ENCODE measurements around the gene TM9SF1.

The TM9SF1 gene

DNA sequence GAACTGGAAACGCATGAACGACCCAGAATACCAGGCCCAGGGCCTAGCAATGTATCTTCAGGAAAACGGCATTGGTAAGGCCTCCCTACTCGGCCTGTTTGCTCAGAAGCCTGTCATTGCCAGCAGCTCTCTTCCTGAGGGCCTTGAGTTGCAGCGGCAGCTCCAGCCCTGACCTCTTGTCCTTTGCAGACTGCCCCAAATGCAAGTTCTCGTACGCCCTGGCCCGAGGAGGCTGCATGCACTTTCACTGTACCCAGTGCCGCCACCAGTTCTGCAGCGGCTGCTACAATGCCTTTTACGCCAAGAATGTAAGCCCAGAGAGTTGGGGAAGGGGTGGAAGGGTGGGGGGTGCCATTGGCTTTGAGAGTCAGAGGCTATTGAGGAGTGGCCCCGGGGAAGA, 37.9 kb downstream of the TM9SF1 start:
- Histone ChIP-seq H3K27ac (ENCODE audit: low read length) (no peak overlapping the region), H2AFZ (ENCODE audit: low read length) (no peak overlapping the region), H3K9me3 (replicated peaks; ENCODE audit: insufficient read depth, low read length) (no peaks in the 10 kb centered on the region), H3K79me2 (ENCODE audit: low read length) (peaks cover 12% of the 10 kb centered on the region), H3K4me1 (ENCODE audit: low read length) (no peaks in the 10 kb centered on the region), H3K4me2 (ENCODE audit: low read depth, low read length) (no peak overlapping the region), H3K36me3 (replicated peaks; ENCODE audit: insufficient read depth, low read length) (no peaks in the 10 kb centered on the region), H3K27me3 (replicated peaks; ENCODE audit: insufficient read depth, low read length) (no peaks in the 10 kb centered on the region), H3F3A (ENCODE audit: insufficient read depth, low read length) (no peaks in the 10 kb centered on the region), H3K4me3 (ENCODE audit: low read length) (no peak overlapping the region), H4K20me1 (ENCODE audit: insufficient read depth, low read length) (no peaks in the 10 kb centered on the region), H3K9me2 (replicated peaks; ENCODE audit: insufficient read depth, low read length) (no peaks in the 10 kb centered on the region), H3K9ac (ENCODE audit: low read length) (no peak overlapping the region)
- no peak for TF ChIP-seq EZH2phosphoT487 (IDR thresholded peaks at IDR 0.05; ENCODE audit: low read length)
- TF ChIP-seq CTCF (IDR thresholded peaks at IDR 0.05; ENCODE audit: low read length): no peak
- no peak for TF ChIP-seq EZH2 (optimal IDR thresholded peaks at IDR 0.05; ENCODE audit: low read depth, low read length)
- DNase-seq: no peak

GRCh38 chr14:24156840-24157239, 38.4 kb downstream of the TM9SF1 start:
- H3K4me3 ChIP-seq (ENCODE audit: low read length): no peak overlapping the region
- no peaks in the 10 kb centered on the region for H3K9me3 ChIP-seq (replicated peaks; ENCODE audit: insufficient read depth, low read length)
- TF ChIP-seq CTCF (IDR thresholded peaks at IDR 0.05; ENCODE audit: low read length) (no peak), EZH2phosphoT487 (IDR thresholded peaks at IDR 0.05; ENCODE audit: low read length) (no peak), EZH2 (optimal IDR thresholded peaks at IDR 0.05; ENCODE audit: low read depth, low read length) (no peak)
- no peaks in the 10 kb centered on the region for H3K36me3 ChIP-seq (replicated peaks; ENCODE audit: insufficient read depth, low read length)
- H3K27me3 ChIP-seq (replicated peaks; ENCODE audit: insufficient read depth, low read length): no peaks in the 10 kb centered on the region
- H3K4me1 ChIP-seq (ENCODE audit: low read length): no peaks in the 10 kb centered on the region
- no peak overlapping the region for H2AFZ ChIP-seq (ENCODE audit: low read length)
- no peak for DNase-seq
- H3K9me2 ChIP-seq (replicated peaks; ENCODE audit: insufficient read depth, low read length): no peaks in the 10 kb centered on the region
- H3K4me2 ChIP-seq (ENCODE audit: low read depth, low read length): no peak overlapping the region
- H3K9ac ChIP-seq (ENCODE audit: low read length): no peak overlapping the region
- no peaks in the 10 kb centered on the region for H4K20me1 ChIP-seq (ENCODE audit: insufficient read depth, low read length)
- peaks cover 7% of the 10 kb centered on the region for H3K79me2 ChIP-seq (ENCODE audit: low read length)
- H3F3A ChIP-seq (ENCODE audit: insufficient read depth, low read length): no peaks in the 10 kb centered on the region
- H3K27ac ChIP-seq (ENCODE audit: low read length): no peak overlapping the region

GRCh38 chr14:24155100-24155499, 40.1 kb downstream of the TM9SF1 start:
- Histone ChIP-seq H4K20me1 (ENCODE audit: insufficient read depth, low read length) (no peaks in the 10 kb centered on the region), H3K4me3 (ENCODE audit: low read length) (no peak overlapping the region), H3K79me2 (ENCODE audit: low read length) (no peaks in the 10 kb centered on the region), H3K9me3 (replicated peaks; ENCODE audit: insufficient read depth, low read length) (no peaks in the 10 kb centered on the region), H3F3A (ENCODE audit: insufficient read depth, low read length) (no peaks in the 10 kb centered on the region), H2AFZ (ENCODE audit: low read length) (no peak overlapping the region), H3K36me3 (replicated peaks; ENCODE audit: insufficient read depth, low read length) (no peaks in the 10 kb centered on the region), H3K9ac (ENCODE audit: low read length) (no peak overlapping the region), H3K4me2 (ENCODE audit: low read depth, low read length) (no peak overlapping the region), H3K9me2 (replicated peaks; ENCODE audit: insufficient read depth, low read length) (no peaks in the 10 kb centered on the region), H3K4me1 (ENCODE audit: low read length) (no peaks in the 10 kb centered on the region), H3K27ac (ENCODE audit: low read length) (no peak overlapping the region), H3K27me3 (replicated peaks; ENCODE audit: insufficient read depth, low read length) (no peaks in the 10 kb centered on the region)
- TF ChIP-seq EZH2 (optimal IDR thresholded peaks at IDR 0.05; ENCODE audit: low read depth, low read length) (no peak), CTCF (IDR thresholded peaks at IDR 0.05; ENCODE audit: low read length) (no peak), EZH2phosphoT487 (IDR thresholded peaks at IDR 0.05; ENCODE audit: low read length) (no peak)
- no peak for DNase-seq
